Spleen (tissue), 7 donors: Measurements from ENCODE around the gene DNAJC19.

Experiments used
- POLR2A ChIP-seq, 3 donors: fragments of 450-650 bp; IDR thresholded peaks; one replicate each; pipeline ENCODE4 v1.5.1; 2017; ENCODE audit warnings: antibody characterized with exemption in 3 of 3, mild to moderate bottlenecking in 1 of 3
- TF ChIP-seq, protein P1 (sequence below), 11 experiments: fragments of 200-600 bp in 7 of 11; fragments of 450-650 bp in 4 of 11; sonication (generic) in 4 of 11; IDR thresholded peaks in 8 of 11; conservative IDR thresholded peaks in 3 of 11; 1 replicate in 7 of 11; 2 replicates in 4 of 11; pipeline versions ENCODE4 v1.4.0 to v1.8.0; 2016 to 2021; ENCODE audit warnings: antibody characterized with exemption in 11 of 11, inconsistent platforms in 4 of 11, mild to moderate bottlenecking in 1 of 11
- donor health status: DM: no; HTN: no; CAD: no; lungs with moderate emphysema.
- donor health status: DM: no; HTN: no; CAD: no.
- donor health status: DM: no; HTN: no; CAD: no.

DNA sequence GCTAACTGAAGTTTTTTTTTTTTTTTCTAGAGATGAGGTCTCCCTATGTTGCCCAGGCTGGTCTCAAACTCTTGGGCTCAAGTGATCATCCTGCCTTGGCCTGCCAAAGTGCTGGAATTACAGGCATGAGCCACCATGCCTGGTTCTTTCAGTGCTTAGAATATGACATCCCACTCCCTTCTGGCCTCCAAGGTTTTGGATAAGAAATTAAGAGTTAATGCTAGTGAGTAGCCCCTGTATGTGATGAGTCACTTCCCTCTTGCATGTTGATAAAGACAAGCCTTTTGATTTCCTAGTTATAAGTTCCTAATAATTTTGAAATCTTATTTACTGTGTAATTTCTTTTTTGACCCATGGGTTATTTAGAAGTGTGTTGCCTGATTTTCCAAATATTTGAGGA lies 35.7 kb upstream of the DNAJC19 start:
- TF ChIP-seq, protein P1, sequence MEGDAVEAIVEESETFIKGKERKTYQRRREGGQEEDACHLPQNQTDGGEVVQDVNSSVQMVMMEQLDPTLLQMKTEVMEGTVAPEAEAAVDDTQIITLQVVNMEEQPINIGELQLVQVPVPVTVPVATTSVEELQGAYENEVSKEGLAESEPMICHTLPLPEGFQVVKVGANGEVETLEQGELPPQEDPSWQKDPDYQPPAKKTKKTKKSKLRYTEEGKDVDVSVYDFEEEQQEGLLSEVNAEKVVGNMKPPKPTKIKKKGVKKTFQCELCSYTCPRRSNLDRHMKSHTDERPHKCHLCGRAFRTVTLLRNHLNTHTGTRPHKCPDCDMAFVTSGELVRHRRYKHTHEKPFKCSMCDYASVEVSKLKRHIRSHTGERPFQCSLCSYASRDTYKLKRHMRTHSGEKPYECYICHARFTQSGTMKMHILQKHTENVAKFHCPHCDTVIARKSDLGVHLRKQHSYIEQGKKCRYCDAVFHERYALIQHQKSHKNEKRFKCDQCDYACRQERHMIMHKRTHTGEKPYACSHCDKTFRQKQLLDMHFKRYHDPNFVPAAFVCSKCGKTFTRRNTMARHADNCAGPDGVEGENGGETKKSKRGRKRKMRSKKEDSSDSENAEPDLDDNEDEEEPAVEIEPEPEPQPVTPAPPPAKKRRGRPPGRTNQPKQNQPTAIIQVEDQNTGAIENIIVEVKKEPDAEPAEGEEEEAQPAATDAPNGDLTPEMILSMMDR (IDR thresholded peaks at IDR 0.05 in 8 of 11, conservative IDR thresholded peaks at IDR 0.05 in 3 of 11): no peak
- TF ChIP-seq POLR2A (IDR thresholded peaks at IDR 0.05): no peak
